GM18519 (cell line): ENCODE measurements around the gene TXNRD1.
"Not testable (repeated sequence)": the region's sequence is repeated elsewhere in the genome, so short reads cannot be mapped to it uniquely, and the experiment has no call there.

Experiments
- ATAC-seq: cut with Tn5 transposase; IDR thresholded peaks from one replicate; pipeline ENCODE4 v1.9.1; 2021; ENCODE audit warnings: mild to moderate bottlenecking, moderate library complexity; ENCODE audit not compliant: unreplicated experiment, low FRiP score

The TXNRD1 gene

GRCh38 chr12:104385510-104385909, 169.9 kb downstream of the TXNRD1 start:
- ATAC-seq = no peak

- no peak for ATAC-seq
Observed at GRCh38 chr12:104386461-104386860, 170.9 kb downstream of the TXNRD1 start.

- ATAC-seq = no peak
Observed at GRCh38 chr12:104387190-104387589, 171.6 kb downstream of the TXNRD1 start.

- not testable (repeated sequence) for ATAC-seq
Observed at GRCh38 chr12:104394086-104394485, 178.5 kb downstream of the TXNRD1 start.
